ENCODE data around the gene DACT2. TPM values are rescaled to one million over a fixed set of nuclear protein-coding genes. Genes with fewer than 3 reads are reported as not detected.

Gene DACT2, protein sequence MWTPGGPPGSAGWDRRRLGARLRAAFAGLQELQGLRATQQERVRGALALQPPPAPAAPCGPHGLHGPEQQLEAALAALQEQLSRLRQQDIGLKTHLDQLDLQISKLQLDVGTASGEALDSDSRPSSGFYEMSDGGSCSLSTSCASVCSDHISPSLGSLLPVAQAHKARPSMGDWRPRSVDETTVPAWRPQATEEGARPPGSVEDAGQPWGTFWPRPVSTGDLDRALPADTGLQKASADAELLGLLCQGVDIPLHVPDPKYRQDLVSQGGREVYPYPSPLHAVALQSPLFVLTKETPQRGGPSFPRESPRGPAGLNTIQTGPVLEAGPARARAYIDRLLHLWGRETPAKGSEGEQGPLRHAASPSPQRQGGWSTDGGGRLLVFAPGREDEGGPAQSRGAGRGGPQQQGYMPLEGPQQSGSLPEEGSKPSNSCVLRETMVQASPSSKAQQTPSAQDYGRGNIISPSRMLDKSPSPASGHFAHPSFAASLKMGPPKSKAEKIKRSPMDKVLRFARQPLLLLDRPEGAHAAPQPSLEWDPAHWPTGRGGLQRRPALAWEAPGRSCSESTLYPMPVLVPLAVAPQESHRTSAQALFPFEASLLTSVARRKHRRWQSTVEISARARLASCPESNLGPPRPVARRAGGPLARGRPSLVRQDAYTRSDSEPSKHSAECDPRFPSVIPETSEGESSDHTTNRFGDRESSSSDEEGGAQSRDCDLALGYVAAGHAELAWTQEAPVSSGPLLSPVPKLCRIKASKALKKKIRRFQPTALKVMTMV
- total RNA-seq, result not detected

DNA sequence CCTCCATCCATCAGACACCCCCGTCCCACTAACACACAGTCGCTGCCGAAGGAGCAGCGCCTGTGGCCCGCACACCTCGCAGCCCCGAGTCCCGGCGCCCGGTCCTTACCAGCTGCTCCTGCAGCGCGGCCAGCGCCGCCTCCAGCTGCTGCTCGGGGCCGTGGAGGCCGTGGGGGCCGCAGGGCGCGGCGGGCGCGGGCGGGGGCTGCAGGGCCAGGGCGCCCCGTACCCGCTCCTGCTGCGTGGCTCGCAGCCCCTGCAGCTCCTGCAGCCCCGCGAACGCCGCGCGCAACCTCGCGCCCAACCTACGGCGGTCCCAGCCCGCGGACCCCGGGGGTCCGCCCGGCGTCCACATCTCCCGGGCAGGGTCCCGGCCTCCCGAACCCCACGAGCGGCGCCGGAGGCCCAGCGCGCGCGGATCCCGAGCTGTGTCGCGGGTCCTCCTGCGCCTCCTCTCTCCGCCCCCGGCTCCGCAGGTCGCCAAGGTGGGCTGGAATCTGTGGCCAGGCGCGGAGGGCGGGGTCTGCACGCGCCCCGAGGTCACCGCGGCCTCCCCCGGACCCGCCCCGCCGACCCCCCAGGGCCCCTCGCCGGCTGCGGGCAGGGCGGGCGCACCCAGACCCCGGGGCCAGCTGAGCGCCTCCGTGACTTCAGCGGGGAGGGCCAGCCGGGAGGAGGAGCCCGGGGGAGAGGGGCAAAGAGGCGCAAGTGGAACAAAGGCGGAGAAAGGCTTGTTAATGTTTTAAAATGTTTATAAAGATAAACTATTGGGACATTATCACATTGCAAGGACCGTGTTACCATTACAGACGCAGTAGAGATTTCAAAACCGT lies at the start of gene DACT2:
TSS of gene DACT2 (minus strand) at position 499 of the 833 bp plus-strand sequence. CDS start at position 355, 144 bp downstream.
- H3K4me1 Mint-ChIP-seq, result no peaks in the 10 kb centered on the region
- no peak for ATAC-seq (ENCODE audit: low read depth)

DNA sequence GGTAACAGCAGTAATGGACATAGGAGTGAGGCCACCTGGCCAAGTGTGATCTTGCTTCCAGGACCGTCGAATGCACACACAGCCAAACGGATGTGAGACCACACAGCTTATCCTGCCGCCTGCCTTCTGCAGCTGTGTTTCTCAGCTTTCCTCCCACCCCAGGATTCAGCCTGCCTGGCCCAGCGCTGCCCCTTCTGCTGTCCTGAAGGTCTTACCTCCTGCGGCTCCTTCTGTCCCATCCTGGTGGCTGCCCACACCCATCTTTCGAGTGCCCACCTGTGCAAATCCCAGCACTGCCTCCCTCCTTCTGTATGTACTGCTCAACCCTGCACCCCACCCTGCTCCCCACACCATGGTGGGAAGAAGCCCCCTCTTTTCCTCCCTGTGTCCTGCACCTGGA lies 49.4 kb upstream of the DACT2 start:
- DNase-seq, result no peak

More for the DNA sequence above, at the start of gene DACT2:
- peaks cover 29% of the 10 kb centered on the region for H3K27me3 Mint-ChIP-seq
- H3K27ac Mint-ChIP-seq, result no peak within 1 kb of the TSS
- H3K9me3 Mint-ChIP-seq, result peaks cover 3% of the 10 kb centered on the region
- POLR2A ChIA-PET, result no interaction called here
- no peak within 1 kb of the TSS for H3K4me3 Mint-ChIP-seq
- no peak for DNase-seq
- H3K36me3 Mint-ChIP-seq, result no peaks in the 10 kb centered on the region

DNA sequence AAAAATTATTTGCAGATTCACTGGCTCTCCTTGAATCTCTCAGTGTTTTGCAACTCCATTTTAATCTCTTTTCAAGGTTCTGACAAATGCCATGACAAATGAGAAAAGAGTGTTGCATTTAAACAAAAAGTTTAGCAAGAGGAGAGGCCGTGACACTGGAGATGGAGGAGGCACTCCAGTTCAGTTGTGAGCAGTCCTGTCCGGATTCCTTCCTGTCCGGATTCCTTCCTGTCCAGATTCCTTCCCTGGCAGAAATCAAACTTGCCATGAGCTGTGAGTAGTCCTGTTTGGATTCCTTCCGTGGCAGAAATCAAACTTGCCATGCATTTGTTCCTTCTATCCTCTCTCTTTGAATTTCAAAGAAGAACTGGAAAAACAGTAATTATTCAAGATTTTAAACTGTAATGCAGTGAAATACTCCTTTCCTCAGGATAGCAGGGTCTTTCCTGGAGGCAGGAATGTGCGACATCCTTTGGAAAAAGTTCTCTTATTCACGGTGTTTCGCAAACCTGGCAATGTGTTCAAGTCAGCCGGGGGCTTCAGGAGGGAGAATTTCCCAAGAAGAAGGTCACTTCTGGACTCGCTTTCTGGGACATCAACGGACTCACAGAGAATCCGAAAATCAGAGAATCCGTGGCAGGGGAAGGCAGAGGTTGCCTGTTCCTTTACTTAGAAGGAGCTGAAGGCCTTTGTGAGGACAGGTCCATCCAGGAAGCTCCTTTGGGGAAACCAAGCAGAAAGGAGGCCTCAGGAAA lies 48.7 kb upstream of the DACT2 start:
- Mint-ChIP-seq H3K4me1 (peaks cover 2% of the 10 kb centered on the region), H3K4me3 (no peak overlapping the region), H3K27ac (no peak overlapping the region), H3K36me3 (no peaks in the 10 kb centered on the region), H3K9me3 (peaks cover 2% of the 10 kb centered on the region), H3K27me3 (peaks cover 3% of the 10 kb centered on the region)
- POLR2A ChIA-PET, result no interaction called here
- ATAC-seq (ENCODE audit: low read depth), result no peak
- no peak for DNase-seq

More for the DNA sequence above, 49.4 kb upstream of the DACT2 start:
- H3K4me3 Mint-ChIP-seq, result no peak overlapping the region
- H3K36me3 Mint-ChIP-seq, result no peaks in the 10 kb centered on the region
- POLR2A ChIA-PET, result no interaction called here
- peaks cover 3% of the 10 kb centered on the region for H3K27me3 Mint-ChIP-seq
- peaks cover 2% of the 10 kb centered on the region for H3K9me3 Mint-ChIP-seq
- H3K4me1 Mint-ChIP-seq, result peaks cover 2% of the 10 kb centered on the region
- no peak overlapping the region for H3K27ac Mint-ChIP-seq
- no peak for ATAC-seq (ENCODE audit: low read depth)

DNA sequence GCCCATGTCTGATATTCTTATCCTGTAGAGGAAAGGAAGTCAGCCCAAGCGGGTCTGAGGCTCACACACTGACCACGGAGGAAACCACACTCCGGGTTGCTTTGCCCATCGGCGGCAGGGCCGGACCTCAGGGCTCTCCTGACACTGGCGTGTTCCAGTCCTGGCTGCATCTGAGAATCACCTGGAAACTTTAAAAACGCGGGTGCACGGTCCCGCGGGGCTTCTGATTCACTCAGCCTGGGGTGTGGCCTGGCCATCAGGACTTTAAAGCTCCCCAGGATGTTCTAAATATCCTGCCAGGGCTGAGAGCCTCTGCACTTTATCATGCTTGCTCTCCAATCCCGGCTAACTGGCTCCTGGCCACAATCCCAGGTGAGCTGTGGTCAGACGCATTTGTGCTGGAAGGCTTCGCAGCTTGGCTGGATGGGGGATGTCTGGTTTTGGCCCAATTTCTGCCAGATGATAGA lies 47.7 kb upstream of the DACT2 start:
- Mint-ChIP-seq H3K36me3 (no peaks in the 10 kb centered on the region), H3K27ac (no peak overlapping the region), H3K27me3 (peaks cover 3% of the 10 kb centered on the region), H3K9me3 (peaks cover 2% of the 10 kb centered on the region), H3K4me1 (peaks cover 2% of the 10 kb centered on the region), H3K4me3 (no peak overlapping the region)
- POLR2A ChIA-PET, result no interaction called here
- DNase-seq (no peak), ATAC-seq (ENCODE audit: low read depth) (no peak)

DNA sequence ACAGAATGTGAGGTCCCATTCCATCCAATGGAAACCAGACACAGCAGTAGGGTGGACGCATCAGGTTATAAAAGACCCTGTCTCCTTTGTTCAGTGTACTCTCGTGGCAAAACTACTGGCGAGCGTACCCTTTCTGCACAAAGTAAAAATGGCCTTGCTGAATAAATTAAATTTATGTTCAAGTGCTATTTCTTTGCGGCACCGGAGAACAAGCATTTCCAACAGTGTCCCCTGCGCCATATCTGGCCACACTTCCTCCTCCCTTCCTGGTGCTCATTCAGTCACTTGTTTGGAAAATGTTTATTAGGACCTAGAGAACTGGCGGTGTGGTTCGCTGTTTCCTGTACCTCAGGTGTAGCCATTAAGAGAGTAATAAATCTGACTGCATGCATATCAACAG lies 46.9 kb upstream of the DACT2 start:
- Mint-ChIP-seq H3K4me1 (peaks cover 2% of the 10 kb centered on the region), H3K27me3 (peaks cover 3% of the 10 kb centered on the region), H3K36me3 (no peaks in the 10 kb centered on the region), H3K9me3 (peaks cover 2% of the 10 kb centered on the region), H3K4me3 (no peak overlapping the region), H3K27ac (no peak overlapping the region)
- DNase-seq, result no peak
- no peak for ATAC-seq (ENCODE audit: low read depth)
- POLR2A ChIA-PET, result no interaction called here

DNA sequence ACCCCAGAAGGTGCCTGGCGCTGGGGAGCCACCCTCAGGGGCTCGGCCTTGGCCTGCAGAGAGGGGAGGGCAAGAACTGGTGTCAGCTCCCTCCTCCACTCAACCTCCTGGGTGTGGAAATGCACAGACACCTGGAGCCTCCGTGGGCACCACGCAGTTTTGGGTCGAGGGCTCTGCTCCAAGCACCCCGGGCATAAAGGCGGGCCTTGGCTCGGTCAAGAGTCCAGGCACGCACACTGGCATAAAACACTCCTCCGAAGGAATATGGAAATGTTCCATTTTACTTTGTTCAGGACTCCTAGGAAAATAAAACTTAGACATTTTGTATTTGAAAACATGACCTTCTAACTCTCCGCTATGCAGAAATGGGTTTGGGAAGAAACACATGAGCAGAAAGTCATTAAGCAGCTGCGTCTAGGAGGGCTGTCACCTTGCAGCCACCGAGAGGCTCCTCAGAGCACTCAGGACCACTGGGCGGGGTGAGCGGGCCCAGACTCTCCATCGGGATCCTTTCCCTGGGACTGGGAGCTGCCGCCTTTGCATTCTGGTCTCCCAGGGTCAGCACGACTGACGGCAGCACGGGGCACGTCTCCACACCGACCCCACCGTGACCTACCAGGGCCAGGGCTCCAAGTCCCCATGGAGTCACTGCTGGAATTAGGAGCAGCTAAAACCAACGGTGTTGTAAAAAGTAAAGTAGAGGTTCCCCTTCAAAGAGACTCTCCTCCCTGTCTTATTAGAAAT lies 46.0 kb upstream of the DACT2 start:
- peaks cover 2% of the 10 kb centered on the region for H3K4me1 Mint-ChIP-seq
- H3K36me3 Mint-ChIP-seq, result no peaks in the 10 kb centered on the region
- H3K4me3 Mint-ChIP-seq, result no peak overlapping the region
- DNase-seq (no peak), ATAC-seq (ENCODE audit: low read depth) (no peak)
- H3K9me3 Mint-ChIP-seq, result peaks cover 2% of the 10 kb centered on the region
- POLR2A ChIA-PET, result no interaction called here
- peaks cover 3% of the 10 kb centered on the region for H3K27me3 Mint-ChIP-seq
- no peak overlapping the region for H3K27ac Mint-ChIP-seq

DNA sequence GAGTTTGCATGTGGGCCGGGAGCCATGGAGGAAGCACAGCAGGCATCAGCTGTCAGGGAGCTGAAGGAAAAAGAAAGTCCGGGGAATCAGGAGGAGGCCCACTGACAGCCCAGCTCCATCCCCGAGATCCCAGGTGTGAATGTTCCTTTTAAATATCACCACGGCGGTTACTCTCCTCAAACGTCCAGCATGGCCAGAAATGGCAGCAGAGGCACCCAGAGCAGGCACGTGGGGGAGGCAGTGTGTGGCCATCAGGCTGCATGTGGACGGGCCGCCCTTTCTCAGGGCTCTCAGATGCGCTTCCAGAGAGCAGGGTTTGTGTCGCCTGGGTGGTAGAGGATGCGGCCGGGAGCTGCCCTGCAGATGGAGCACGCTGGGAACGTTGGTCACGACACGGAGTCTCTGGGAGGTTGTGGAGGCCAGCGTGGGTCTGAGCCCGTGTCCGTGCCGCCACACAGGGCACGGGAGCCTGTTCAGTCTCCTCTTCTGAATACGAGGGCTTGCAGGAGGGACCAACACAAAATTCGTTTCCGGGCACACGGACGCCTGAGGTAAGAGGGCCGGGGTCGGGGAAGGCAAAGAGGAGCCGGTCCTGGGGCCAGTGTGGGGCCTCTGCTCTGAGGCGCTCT lies 45.3 kb upstream of the DACT2 start:
- H3K36me3 Mint-ChIP-seq, result no peaks in the 10 kb centered on the region

DNA sequence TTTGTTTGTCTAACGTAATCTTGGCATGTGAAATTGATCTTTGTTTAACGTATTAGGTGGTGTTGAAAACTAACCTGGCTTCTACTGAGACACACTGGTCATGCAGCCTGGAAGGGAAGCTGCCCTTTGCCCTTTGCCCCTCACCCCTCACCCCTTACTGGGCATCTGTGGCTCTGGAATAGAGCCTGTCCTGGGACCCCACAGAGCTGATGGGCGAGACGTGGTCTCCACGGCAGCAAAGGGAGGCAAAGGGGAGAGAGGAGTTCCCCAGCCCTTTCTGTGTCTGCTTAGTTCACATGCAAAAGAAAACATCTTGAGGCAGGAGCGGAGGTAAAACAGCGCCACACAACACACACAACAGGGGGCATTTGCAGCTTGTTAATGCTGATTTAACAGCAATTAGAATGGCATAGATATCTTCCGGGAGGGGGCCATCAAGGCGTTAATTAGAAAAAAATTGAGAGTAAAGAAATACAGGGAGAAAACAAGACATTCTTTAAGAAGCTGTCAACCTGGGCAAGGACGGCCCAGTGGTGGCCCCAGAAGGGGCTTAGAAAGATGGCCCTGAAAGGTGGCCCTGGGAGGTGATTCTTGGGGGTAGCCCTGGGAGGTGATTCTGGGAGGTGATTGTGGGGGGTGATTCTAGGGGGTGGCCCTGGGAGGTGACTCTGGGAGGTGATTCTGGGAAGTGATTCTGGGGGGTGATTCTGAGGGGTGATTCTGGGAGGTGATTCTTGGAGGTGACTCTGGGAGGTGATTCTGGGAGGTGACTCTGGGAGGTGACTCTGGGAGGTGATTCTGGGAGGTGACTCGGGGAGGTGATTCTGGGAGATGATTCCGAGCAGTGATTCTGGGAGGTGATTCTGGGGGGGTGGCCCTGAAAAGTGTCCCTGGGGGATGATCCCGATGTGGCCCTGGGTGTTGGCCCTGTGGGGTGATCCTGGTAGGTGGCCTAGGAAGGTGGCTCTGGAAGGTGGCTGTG lies 44.5 kb upstream of the DACT2 start:
- H3K4me1 Mint-ChIP-seq, result peaks cover 2% of the 10 kb centered on the region
- no peak overlapping the region for H3K4me3 Mint-ChIP-seq
- no peaks in the 10 kb centered on the region for H3K36me3 Mint-ChIP-seq
- ATAC-seq (ENCODE audit: low read depth) (no peak), DNase-seq (no peak)
- peaks cover 3% of the 10 kb centered on the region for H3K27me3 Mint-ChIP-seq
- POLR2A ChIA-PET, result no interaction called here
- H3K27ac Mint-ChIP-seq, result no peak overlapping the region
- H3K9me3 Mint-ChIP-seq, result peaks cover 2% of the 10 kb centered on the region

More for the DNA sequence above, 45.3 kb upstream of the DACT2 start:
- peaks cover 2% of the 10 kb centered on the region for H3K9me3 Mint-ChIP-seq
- POLR2A ChIA-PET, result no interaction called here
- no peak overlapping the region for H3K27ac Mint-ChIP-seq
- H3K4me1 Mint-ChIP-seq, result peaks cover 2% of the 10 kb centered on the region
- no peak overlapping the region for H3K4me3 Mint-ChIP-seq
- H3K27me3 Mint-ChIP-seq, result peaks cover 3% of the 10 kb centered on the region
- DNase-seq, result no peak
- ATAC-seq (ENCODE audit: low read depth), result no peak

DNA sequence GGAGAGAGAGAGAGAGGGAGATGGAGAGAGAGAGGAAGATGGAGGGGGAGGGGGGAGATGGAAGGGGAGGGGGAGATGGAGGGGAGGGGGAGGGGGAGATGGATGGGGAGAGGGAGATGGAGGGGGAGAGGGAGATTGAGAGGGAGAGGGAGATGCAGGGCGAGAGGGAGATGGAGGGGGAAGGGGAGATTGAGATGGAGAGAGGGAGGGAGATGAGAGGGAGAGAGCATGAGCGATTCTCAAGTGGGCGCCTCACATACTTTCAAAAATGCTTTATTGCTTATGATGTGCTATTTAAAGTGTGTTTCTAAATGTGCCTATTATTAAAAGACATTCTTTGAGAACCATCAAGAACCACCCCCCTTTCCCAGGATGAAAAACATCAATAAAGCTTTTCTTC lies 43.7 kb upstream of the DACT2 start:
- H3K4me1 Mint-ChIP-seq, result peaks cover 2% of the 10 kb centered on the region
- POLR2A ChIA-PET, result no interaction called here
- ATAC-seq (ENCODE audit: low read depth) (no peak), DNase-seq (no peak)
- H3K27ac Mint-ChIP-seq, result no peak overlapping the region
- H3K27me3 Mint-ChIP-seq, result peaks cover 3% of the 10 kb centered on the region
- peaks cover 2% of the 10 kb centered on the region for H3K9me3 Mint-ChIP-seq
- H3K4me3 Mint-ChIP-seq, result no peak overlapping the region
- H3K36me3 Mint-ChIP-seq, result no peaks in the 10 kb centered on the region

DNA sequence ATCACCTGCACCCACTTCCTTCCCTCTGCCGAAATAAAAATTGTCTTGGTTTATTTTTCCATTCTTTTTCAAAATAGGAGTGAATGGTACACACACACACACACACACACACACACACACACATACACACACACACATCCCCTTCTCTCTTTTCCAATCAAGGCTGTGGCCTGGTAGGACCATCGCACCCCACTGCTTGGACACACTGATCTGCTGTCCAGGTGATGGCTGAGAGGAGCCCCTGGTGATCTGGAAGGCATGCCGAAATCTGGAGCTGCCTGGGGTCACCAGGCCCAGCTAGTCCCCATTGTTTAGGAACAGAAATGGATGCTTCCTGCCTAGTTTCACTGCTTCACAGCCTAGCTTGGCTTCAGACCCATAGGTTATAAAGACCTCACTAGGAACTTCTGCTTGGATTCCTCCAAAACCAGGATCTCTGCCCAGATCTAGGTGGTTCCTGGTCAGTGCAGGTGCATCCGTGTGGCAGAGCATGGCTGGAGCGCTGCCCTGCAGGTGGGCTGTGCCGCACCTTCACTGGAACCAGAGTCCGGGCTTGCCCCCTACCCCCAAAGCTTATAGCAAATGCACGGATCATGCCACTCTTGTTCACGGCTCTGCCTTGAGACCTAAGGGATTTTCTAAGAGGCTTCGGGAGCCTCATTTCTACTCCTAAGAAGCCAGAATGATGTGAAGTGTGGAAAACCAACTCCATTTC lies 42.9 kb upstream of the DACT2 start:
- Mint-ChIP-seq H3K9me3 (peaks cover 2% of the 10 kb centered on the region), H3K27me3 (no peaks in the 10 kb centered on the region), H3K4me3 (no peak overlapping the region), H3K27ac (no peak overlapping the region), H3K36me3 (no peaks in the 10 kb centered on the region), H3K4me1 (peaks cover 2% of the 10 kb centered on the region)
- ATAC-seq (ENCODE audit: low read depth) (no peak), DNase-seq (no peak)
- POLR2A ChIA-PET, result no interaction called here

DNA sequence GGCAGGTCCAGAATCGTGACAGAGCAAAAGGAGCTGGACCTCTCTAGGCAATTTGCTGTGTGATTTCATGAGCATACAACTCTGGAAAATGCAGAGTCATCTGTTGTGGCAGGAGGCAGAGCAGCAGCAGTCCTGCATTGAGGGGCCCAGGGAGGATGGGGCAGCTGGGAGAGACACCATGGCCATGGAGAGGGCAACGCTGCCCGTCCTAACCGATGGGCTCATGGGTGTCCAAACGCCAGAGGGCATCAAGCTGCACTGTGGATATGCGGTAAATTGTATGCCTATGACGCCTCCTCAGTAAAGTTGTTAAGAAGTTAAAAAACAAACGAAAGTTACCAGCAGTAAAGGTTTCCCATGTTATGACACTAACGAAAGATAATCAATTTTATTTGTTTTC lies 42.2 kb upstream of the DACT2 start:
- Mint-ChIP-seq H3K27ac (no peak overlapping the region), H3K4me1 (peaks cover 2% of the 10 kb centered on the region), H3K4me3 (no peak overlapping the region), H3K36me3 (no peaks in the 10 kb centered on the region), H3K27me3 (no peaks in the 10 kb centered on the region), H3K9me3 (peaks cover 2% of the 10 kb centered on the region)
- POLR2A ChIA-PET, result no interaction called here
- DNase-seq, result no peak
- ATAC-seq (ENCODE audit: low read depth), result no peak
